ENCODE results near the gene PSMD2.
A peak's percentile ranks its signal among the peaks of the same experiment; 100 is the strongest.

Gene PSMD2

GRCh38 chr3:184345317-184346144 is 46.5 kb downstream of the PSMD2 start:
- Histone ChIP-seq H3K4me3 (replicated peaks; ENCODE audit: low read depth, low read length) (no peak overlapping the region), H3K27me3 (replicated peaks; ENCODE audit: control insufficient read depth, insufficient read depth, low read length) (no peaks in the 10 kb centered on the region), H3K36me3 (ENCODE audit: control insufficient read depth, insufficient read depth, low read length) (no peaks in the 10 kb centered on the region; the same call in 1 of the 2 replicates)
- no peak for DNase-seq (ENCODE audit: extremely low read depth, insufficient read length)
- peak; percentile 54 for TF ChIP-seq CTCF (IDR thresholded peaks at IDR 0.05; ENCODE audit: insufficient read depth, low read length, poor library complexity, severe bottlenecking)

GRCh38 chr3:184346480-184347190 is 47.6 kb downstream of the PSMD2 start:
- H3K36me3 ChIP-seq (ENCODE audit: control insufficient read depth, insufficient read depth, low read length): no peaks in the 10 kb centered on the region; the same call in 1 of the 2 replicates
- H3K4me3 ChIP-seq (replicated peaks; ENCODE audit: low read depth, low read length): no peak overlapping the region
- DNase-seq (ENCODE audit: extremely low read depth, insufficient read length): no peak
- no peaks in the 10 kb centered on the region for H3K27me3 ChIP-seq (replicated peaks; ENCODE audit: control insufficient read depth, insufficient read depth, low read length)
- TF ChIP-seq CTCF (IDR thresholded peaks at IDR 0.05; ENCODE audit: insufficient read depth, low read length, poor library complexity, severe bottlenecking): no peak

GRCh38 chr3:184347321-184348056 is 48.4 kb downstream of the PSMD2 start:
- H3K36me3 ChIP-seq (ENCODE audit: control insufficient read depth, insufficient read depth, low read length): no peaks in the 10 kb centered on the region; the same call in 1 of the 2 replicates
- no peaks in the 10 kb centered on the region for H3K27me3 ChIP-seq (replicated peaks; ENCODE audit: control insufficient read depth, insufficient read depth, low read length)
- no peak for DNase-seq (ENCODE audit: extremely low read depth, insufficient read length)
- H3K4me3 ChIP-seq (replicated peaks; ENCODE audit: low read depth, low read length): no peak overlapping the region
- no peak for TF ChIP-seq CTCF (IDR thresholded peaks at IDR 0.05; ENCODE audit: insufficient read depth, low read length, poor library complexity, severe bottlenecking)

- no peaks in the 10 kb centered on the region; the same call in 1 of the 2 replicates for H3K36me3 ChIP-seq (ENCODE audit: control insufficient read depth, insufficient read depth, low read length)
- DNase-seq (ENCODE audit: extremely low read depth, insufficient read length): no peak
- no peaks in the 10 kb centered on the region for H3K27me3 ChIP-seq (replicated peaks; ENCODE audit: control insufficient read depth, insufficient read depth, low read length)
- no peak overlapping the region for H3K4me3 ChIP-seq (replicated peaks; ENCODE audit: low read depth, low read length)
- TF ChIP-seq CTCF (IDR thresholded peaks at IDR 0.05; ENCODE audit: insufficient read depth, low read length, poor library complexity, severe bottlenecking): no peak
Measured at GRCh38 chr3:184348057-184348382, 49.0 kb downstream of the PSMD2 start.

- TF ChIP-seq CTCF (IDR thresholded peaks at IDR 0.05; ENCODE audit: insufficient read depth, low read length, poor library complexity, severe bottlenecking): no peak
Measured at GRCh38 chr3:184349563-184350470, 50.8 kb downstream of the PSMD2 start.

More at GRCh38 chr3:184349563-184350470, 50.8 kb downstream of the PSMD2 start:
- no peak for DNase-seq (ENCODE audit: extremely low read depth, insufficient read length)
- Histone ChIP-seq H3K27me3 (replicated peaks; ENCODE audit: control insufficient read depth, insufficient read depth, low read length) (no peaks in the 10 kb centered on the region), H3K36me3 (ENCODE audit: control insufficient read depth, insufficient read depth, low read length) (no peaks in the 10 kb centered on the region), H3K4me3 (replicated peaks; ENCODE audit: low read depth, low read length) (no peak overlapping the region)
